HG03571 (cell line): ENCODE data around the gene HHAT.
"Not testable (repeated sequence)": the region's sequence is repeated elsewhere in the genome, so short reads cannot be mapped to it uniquely, and the experiment has no call there.

Experiments
- ATAC-seq: cut with Tn5 transposase; IDR thresholded peaks from one replicate; pipeline ENCODE4 v1.9.1; 2021; ENCODE audit not compliant: unreplicated experiment

HHAT gene

GRCh38 chr1:210385228-210385627 lies 56.5 kb downstream of the HHAT start:
- no peak for ATAC-seq

GRCh38 chr1:210394281-210394821 lies 65.6 kb downstream of the HHAT start:
- peak; percentile 42 for ATAC-seq

- no peak for ATAC-seq
These were observed 67.8 kb downstream of the HHAT start for GRCh38 chr1:210396541-210396940.

GRCh38 chr1:210397252-210397651 lies 68.5 kb downstream of the HHAT start:
- ATAC-seq: no peak

GRCh38 chr1:210397681-210398080 lies 69.0 kb downstream of the HHAT start:
- ATAC-seq: no peak

GRCh38 chr1:210398466-210398865 lies 69.8 kb downstream of the HHAT start:
- no peak for ATAC-seq

GRCh38 chr1:210400043-210400840 lies 71.5 kb downstream of the HHAT start:
- ATAC-seq: peak; percentile 91

- ATAC-seq: no peak
These were observed 73.9 kb downstream of the HHAT start for GRCh38 chr1:210402560-210402959.

GRCh38 chr1:210405316-210405715 lies 76.6 kb downstream of the HHAT start:
- ATAC-seq: no peak

- ATAC-seq: not testable (repeated sequence)
These were observed 77.6 kb downstream of the HHAT start for GRCh38 chr1:210406341-210406740.

- peak; percentile 74 for ATAC-seq
These were observed 78.6 kb downstream of the HHAT start for GRCh38 chr1:210407207-210407886.

- ATAC-seq: no peak
These were observed 79.2 kb downstream of the HHAT start for GRCh38 chr1:210407887-210408252.

- no peak for ATAC-seq
These were observed 83.5 kb downstream of the HHAT start for GRCh38 chr1:210412240-210412639.

- no peak for ATAC-seq
These were observed 85.2 kb downstream of the HHAT start for GRCh38 chr1:210413951-210414350.

- ATAC-seq: no peak
These were observed 87.2 kb downstream of the HHAT start for GRCh38 chr1:210415846-210416448.

GRCh38 chr1:210416681-210417080 lies 88.0 kb downstream of the HHAT start:
- no peak for ATAC-seq

- no peak for ATAC-seq
These were observed 89.2 kb downstream of the HHAT start for GRCh38 chr1:210417881-210418280.

- no peak for ATAC-seq
These were observed 90.4 kb downstream of the HHAT start for GRCh38 chr1:210418863-210419650.

- ATAC-seq: not testable (repeated sequence)
These were observed 98.0 kb downstream of the HHAT start for GRCh38 chr1:210426696-210427095.

GRCh38 chr1:210428696-210429095 lies 100.0 kb downstream of the HHAT start:
- ATAC-seq: no peak

GRCh38 chr1:210434223-210434622 lies 105.5 kb downstream of the HHAT start:
- ATAC-seq: no peak
